Measurements from ENCODE around the gene WIPF3. TPM values are rescaled to one million over a fixed set of nuclear protein-coding genes. Genes with fewer than 3 reads are reported as not detected.

WIPF3 gene
- total and polyA plus RNA-seq, 12 donors: 1.1 to 15.4 (median 6.9) TPM

- ATAC-seq (no peak), DNase-seq (no peak)
- Histone ChIP-seq H3K4me1 (peaks cover 0 to 34% (median 23%) of the 10 kb centered on the region in 9 donors), H3K36me3 (no peaks in the 10 kb centered on the region), H3K27ac (no peak overlapping the region), H3K27me3 (peaks cover 0 to 79% (median 0%) of the 10 kb centered on the region in 7 donors), H3K9me3 (no peaks in the 10 kb centered on the region), H3K4me3 (peak overlapping the region in 3 of 10 donors; percentile 62 to 69 (median 67))
- TF ChIP-seq CTCF (IDR thresholded peaks at IDR 0.05): no peak
- WGBS, 2 donors: 83 to 90% methylated on average over 7 of the region's 7 CpGs
- intact Hi-C loops (cut with DNase I): loop anchor here in 3 of 10 donors (5.0 to 10.0 kb wide), 3 partner anchors 51 to 59 kb away; no protein-coding TSS in a partner anchor
These were observed 1.9 kb downstream of the WIPF3 start for GRCh38 chr7:29808075-29808801.

DNA sequence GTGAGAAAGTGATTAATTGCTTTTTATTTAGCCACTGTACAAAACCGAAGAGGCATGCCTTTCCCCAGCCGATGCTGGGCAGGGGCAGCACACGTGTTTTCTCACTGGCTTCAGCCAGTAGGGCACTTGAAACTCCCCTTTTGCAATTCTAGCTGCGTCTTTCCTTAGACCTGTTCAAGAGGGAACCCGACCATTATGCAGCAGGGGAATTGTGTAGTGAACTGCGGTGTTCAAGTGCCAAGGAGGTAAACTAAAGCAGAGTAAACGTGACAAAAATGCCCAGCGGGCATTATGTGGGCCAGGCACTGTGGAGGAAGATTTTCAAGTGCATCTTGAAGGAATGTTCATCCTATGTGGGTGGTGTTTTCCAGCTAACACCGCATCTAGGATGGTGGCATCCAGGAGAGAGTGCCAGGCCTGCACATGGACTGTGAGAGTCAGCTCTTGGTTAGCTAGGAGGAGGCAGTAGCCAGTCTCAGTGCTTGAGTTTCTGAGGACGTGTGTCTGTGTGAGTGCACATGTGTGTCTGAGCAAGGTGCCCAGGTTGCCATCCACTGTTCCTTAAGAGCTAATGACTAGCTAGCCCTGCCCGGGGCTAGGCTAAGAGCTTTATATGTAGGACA is 3.3 kb downstream of the WIPF3 start:
- WGBS, 2 donors: 85 to 86% methylated on average over 11 of the region's 11 CpGs
- peaks cover 0 to 75% (median 0%) of the 10 kb centered on the region in 7 donors for H3K27me3 ChIP-seq
- no peak for TF ChIP-seq CTCF (IDR thresholded peaks at IDR 0.05)
- ATAC-seq (no peak), DNase-seq (no peak)
- peaks cover 0 to 35% (median 23%) of the 10 kb centered on the region in 9 donors for H3K4me1 ChIP-seq
- H3K4me3 ChIP-seq: no peak overlapping the region
- no peaks in the 10 kb centered on the region for H3K36me3 ChIP-seq
- no peak overlapping the region for H3K27ac ChIP-seq
- no peaks in the 10 kb centered on the region for H3K9me3 ChIP-seq
- intact Hi-C loops (cut with DNase I): loop anchor here in 3 of 10 donors (5.0 to 10.0 kb wide), 3 partner anchors 52 to 58 kb away; no protein-coding TSS in a partner anchor

- intact Hi-C loops (cut with DNase I): no loop called here
- no peak for TF ChIP-seq CTCF (IDR thresholded peaks at IDR 0.05)
- no peak for DNase-seq
- peaks cover 0 to 35% (median 23%) of the 10 kb centered on the region in 9 donors for H3K4me1 ChIP-seq
- peaks cover 0 to 69% (median 0%) of the 10 kb centered on the region in 7 donors for H3K27me3 ChIP-seq
- H3K27ac ChIP-seq: no peak overlapping the region
- H3K4me3 ChIP-seq: no peak overlapping the region
- H3K36me3 ChIP-seq: no peaks in the 10 kb centered on the region
- no peak for ATAC-seq
- no peaks in the 10 kb centered on the region for H3K9me3 ChIP-seq
These were observed 4.0 kb downstream of the WIPF3 start for GRCh38 chr7:29810297-29810696.

DNA sequence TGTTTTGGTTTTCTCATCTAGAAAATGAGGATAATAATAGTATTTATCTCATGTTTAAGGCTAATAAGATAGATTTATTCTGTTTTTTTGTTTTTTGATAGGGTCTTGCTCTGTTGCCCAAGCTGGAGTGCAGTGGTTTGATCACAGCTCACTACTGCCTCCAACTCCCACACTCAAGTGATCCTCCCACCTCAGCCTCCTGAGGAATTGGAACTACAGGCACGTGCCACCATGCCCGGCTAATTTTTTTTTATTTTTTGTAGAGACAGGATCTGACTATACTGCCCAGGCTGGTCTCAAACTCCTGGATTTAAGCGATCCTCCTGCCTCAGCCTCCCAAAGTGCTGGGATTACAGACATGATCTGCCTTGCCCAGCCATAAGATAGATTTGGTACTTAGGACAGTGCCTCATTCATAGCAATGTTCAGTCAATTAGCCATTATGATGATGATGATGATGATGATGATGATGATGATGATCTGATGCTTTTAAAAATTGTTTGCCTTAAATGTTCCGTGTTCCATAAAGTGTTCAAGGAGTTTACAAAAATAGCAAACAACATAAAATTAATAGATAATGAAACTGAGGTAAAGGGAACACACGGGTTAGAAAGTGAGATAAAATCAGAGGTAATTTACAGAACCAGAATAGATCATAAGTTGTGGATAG is 4.6 kb downstream of the WIPF3 start:
- H3K4me3 ChIP-seq: no peak overlapping the region
- TF ChIP-seq CTCF (IDR thresholded peaks at IDR 0.05): no peak
- peaks cover 0 to 35% (median 23%) of the 10 kb centered on the region in 9 donors for H3K4me1 ChIP-seq
- no peak overlapping the region for H3K27ac ChIP-seq
- 75 to 88% methylated on average over 5 of the region's 5 CpGs for WGBS, 2 donors
- intact Hi-C loops (cut with DNase I): no loop called here
- no peaks in the 10 kb centered on the region for H3K9me3 ChIP-seq
- no peak for ATAC-seq
- H3K27me3 ChIP-seq: peaks cover 0 to 62% (median 0%) of the 10 kb centered on the region in 7 donors
- no peak for DNase-seq
- H3K36me3 ChIP-seq: no peaks in the 10 kb centered on the region

All from heart right ventricle (tissue), 16 donors.